ENCODE results near the gene TRIM56. TPM values are rescaled to one million over a fixed set of nuclear protein-coding genes. Genes with fewer than 3 reads are reported as not detected.

The TRIM56 gene
- total and polyA plus RNA-seq, 2 of the 13 experiments (the other 11 are each of a cell fraction or from before 2014, with no cell fraction given) = 3.2 to 7.1 TPM

GRCh38 chr7:101140746-101141382, 55.6 kb downstream of the TRIM56 start:
- TF ChIP-seq GTF2F1 (IDR thresholded peaks at IDR 0.05; ENCODE audit: low read length) (no peak), BHLHE40 (IDR thresholded peaks at IDR 0.05; ENCODE audit: low read length) (peak; percentile 19; the same call in 1 of the 2 replicates)
- ChIA-PET POLR2A (interaction anchor here (0.6 to 1.7 kb wide), 4 partner anchors 14 to 108 kb away, joined by 3 to 9 read pairs (median 4); partner anchors contain the start of gene SERPINE1), CTCF (ENCODE audit: low intra/inter-chr PET ratio, low total read pairs) (no interaction called here)
- peaks cover 23% of the 10 kb centered on the region for H3K4me1 ChIP-seq (ENCODE audit: insufficient read depth, low read length)
- 0 out of 5 replicates have a peak, but pooled peaks cover 0 to under 1% of the 10 kb centered on the region in 2 experiments for H3K27me3 ChIP-seq (ENCODE audit: control insufficient read depth in 1 of 2, insufficient read depth in 2 of 2, low read length in 2 of 2)
- no peak overlapping the region for H3K4me3 ChIP-seq (replicated peaks in 1 of 3; ENCODE audit: insufficient read depth in 1 of 3, low read depth in 2 of 3, low read length in 3 of 3)
- in situ Hi-C loops (cut with HindIII; ENCODE audit: extremely low pct_ligation_motif_present, low pct_unique_long_range_greater_than_20kb) = loop anchor here (5.0 kb wide), 2 partner anchors 51 to 151 kb away; no protein-coding TSS in a partner anchor
- no peaks in the 10 kb centered on the region for H3K79me2 ChIP-seq (ENCODE audit: insufficient read depth, low read length)
- FAIRE-seq = no peak
- intact Hi-C loops (cut with micrococcal nuclease; ENCODE audit: unreplicated experiment) = no loop called here
- H3K9me3 ChIP-seq (ENCODE audit: low read length) = no peaks in the 10 kb centered on the region
- peaks cover 3 to 13% of the 10 kb centered on the region in 2 experiments; a peak in 4 of 5 replicates for H3K36me3 ChIP-seq (replicated peaks in 1 of 2; ENCODE audit: control insufficient read depth in 1 of 2, insufficient read depth in 2 of 2, low read length in 2 of 2)
- no peak overlapping the region for H3K9ac ChIP-seq (ENCODE audit: insufficient read depth, low read depth, low read length)
- no peak for DNase-seq (ENCODE audit: low spot score)
- no peak overlapping the region for H3K27ac ChIP-seq (ENCODE audit: extremely low read length, insufficient read depth, low read length)
- ATAC-seq = no peak
- no peak overlapping the region for H2AFZ ChIP-seq (ENCODE audit: low read length)
- H4K20me1 ChIP-seq (ENCODE audit: insufficient read depth, low read length) = peaks cover 15% of the 10 kb centered on the region; the same call in 1 of the 2 replicates
- 34% methylated on average over 4 of the region's 4 CpGs for WGBS (ENCODE audit: low lambda C conversion rate)
- H3K4me2 ChIP-seq (ENCODE audit: low read depth, low read length) = no peak overlapping the region
- BruUV-seq (replicated peaks) = no TSS peak

Other genes starting within 250 kb of the TRIM56 start
- gene SLC12A9, start 232.8 kb upstream of the TRIM56 start, total RNA-seq (2016; rRNA removed; fragmentation: Illumina TruSeq; extraction: Trizol) = 5.4 and 16.6 TPM in 2 replicates
- 8.7 and 13.9 TPM in 2 replicates for gene SLC12A9, start 232.8 kb upstream of the TRIM56 start, polyA plus RNA-seq (2011; rRNA removed)
- 0.38 TPM in 1 of 2 replicates, not detected in the other for gene TRIP6, start 218.1 kb upstream of the TRIM56 start, total RNA-seq (2016; rRNA removed; fragmentation: Illumina TruSeq; extraction: Trizol)
- 0.30 and 0.34 TPM in 2 replicates for gene TRIP6, start 218.1 kb upstream of the TRIM56 start, polyA plus RNA-seq (2011; rRNA removed)
- 79.1 and 106 TPM in 2 replicates for gene SRRT, start 210.4 kb upstream of the TRIM56 start, total RNA-seq (2016; rRNA removed; fragmentation: Illumina TruSeq; extraction: Trizol)
- 26.2 and 30.4 TPM in 2 replicates for gene SRRT, start 210.4 kb upstream of the TRIM56 start, polyA plus RNA-seq (2011; rRNA removed)
- gene UFSP1, start 195.8 kb upstream of the TRIM56 start, total RNA-seq (2016; rRNA removed; fragmentation: Illumina TruSeq; extraction: Trizol) = 2.8 and 3.3 TPM in 2 replicates
- 0.65 and 1.3 TPM in 2 replicates for gene UFSP1, start 195.8 kb upstream of the TRIM56 start, polyA plus RNA-seq (2011; rRNA removed)
- 0.18 TPM in 1 of 2 replicates, not detected in the other for gene ACHE, start 189.6 kb upstream of the TRIM56 start, total RNA-seq (2016; rRNA removed; fragmentation: Illumina TruSeq; extraction: Trizol)
- 0.40 and 0.99 TPM in 2 replicates for gene ACHE, start 189.6 kb upstream of the TRIM56 start, polyA plus RNA-seq (2011; rRNA removed)
- gene MUC3A, start 135.9 kb upstream of the TRIM56 start, total RNA-seq (2016; rRNA removed; fragmentation: Illumina TruSeq; extraction: Trizol) = not detected in 2 replicates
- 0.01 and 0.07 TPM in 2 replicates for gene MUC3A, start 135.9 kb upstream of the TRIM56 start, polyA plus RNA-seq (2011; rRNA removed)
- not detected in 2 replicates for gene MUC12, start 115.9 kb upstream of the TRIM56 start, total RNA-seq (2016; rRNA removed; fragmentation: Illumina TruSeq; extraction: Trizol)
- not detected in 2 replicates for gene MUC12, start 115.9 kb upstream of the TRIM56 start, polyA plus RNA-seq (2011; rRNA removed)
- gene MUC17, start 65.4 kb upstream of the TRIM56 start, total RNA-seq (2016; rRNA removed; fragmentation: Illumina TruSeq; extraction: Trizol) = not detected in 2 replicates
- 0.01 TPM in 1 of 2 replicates, not detected in the other for gene MUC17, start 65.4 kb upstream of the TRIM56 start, polyA plus RNA-seq (2011; rRNA removed)
- gene SERPINE1, start 41.6 kb downstream of the TRIM56 start, total RNA-seq (2016; rRNA removed; fragmentation: Illumina TruSeq; extraction: Trizol) = 9.2 and 21.2 TPM in 2 replicates
- gene SERPINE1, start 41.6 kb downstream of the TRIM56 start, polyA plus RNA-seq (2011; rRNA removed) = 1,576 and 2,365 TPM in 2 replicates
- gene AP1S1, start 69.0 kb downstream of the TRIM56 start, total RNA-seq (2016; rRNA removed; fragmentation: Illumina TruSeq; extraction: Trizol) = 57.5 and 77.9 TPM in 2 replicates
- 65.2 and 68.1 TPM in 2 replicates for gene AP1S1, start 69.0 kb downstream of the TRIM56 start, polyA plus RNA-seq (2011; rRNA removed)
- gene VGF, start 80.1 kb downstream of the TRIM56 start, total RNA-seq (2016; rRNA removed; fragmentation: Illumina TruSeq; extraction: Trizol) = 0.10 and 0.46 TPM in 2 replicates
- 0.12 and 0.21 TPM in 2 replicates for gene VGF, start 80.1 kb downstream of the TRIM56 start, polyA plus RNA-seq (2011; rRNA removed)
- gene NAT16, start 94.8 kb downstream of the TRIM56 start, total RNA-seq (2016; rRNA removed; fragmentation: Illumina TruSeq; extraction: Trizol) = not detected in 2 replicates
- gene NAT16, start 94.8 kb downstream of the TRIM56 start, polyA plus RNA-seq (2011; rRNA removed) = 0.04 TPM in 1 of 2 replicates, not detected in the other
- 5.5 and 22.5 TPM in 2 replicates for gene MOGAT3, start 115.6 kb downstream of the TRIM56 start, total RNA-seq (2016; rRNA removed; fragmentation: Illumina TruSeq; extraction: Trizol)
- gene MOGAT3, start 115.6 kb downstream of the TRIM56 start, polyA plus RNA-seq (2011; rRNA removed) = 30.5 and 39.2 TPM in 2 replicates
- 22.2 and 67.4 TPM in 2 replicates for gene PLOD3, start 132.1 kb downstream of the TRIM56 start, total RNA-seq (2016; rRNA removed; fragmentation: Illumina TruSeq; extraction: Trizol)
- 65.8 and 69.0 TPM in 2 replicates for gene PLOD3, start 132.1 kb downstream of the TRIM56 start, polyA plus RNA-seq (2011; rRNA removed)
- gene ZNHIT1, start 132.7 kb downstream of the TRIM56 start, total RNA-seq (2016; rRNA removed; fragmentation: Illumina TruSeq; extraction: Trizol) = 64.5 and 66.5 TPM in 2 replicates
- gene ZNHIT1, start 132.7 kb downstream of the TRIM56 start, polyA plus RNA-seq (2011; rRNA removed) = 32.5 and 36.8 TPM in 2 replicates
- 2.2 and 7.1 TPM in 2 replicates for gene CLDN15, start 152.3 kb downstream of the TRIM56 start, total RNA-seq (2016; rRNA removed; fragmentation: Illumina TruSeq; extraction: Trizol)
- 17.8 and 20.6 TPM in 2 replicates for gene CLDN15, start 152.3 kb downstream of the TRIM56 start, polyA plus RNA-seq (2011; rRNA removed)
- gene FIS1, start 159.6 kb downstream of the TRIM56 start, total RNA-seq (2016; rRNA removed; fragmentation: Illumina TruSeq; extraction: Trizol) = 97.5 and 122 TPM in 2 replicates
- gene FIS1, start 159.6 kb downstream of the TRIM56 start, polyA plus RNA-seq (2011; rRNA removed) = 97.5 and 101 TPM in 2 replicates
- 14.5 and 16.5 TPM in 2 replicates for gene IFT22, start 236.3 kb downstream of the TRIM56 start, total RNA-seq (2016; rRNA removed; fragmentation: Illumina TruSeq; extraction: Trizol)
- gene IFT22, start 236.3 kb downstream of the TRIM56 start, polyA plus RNA-seq (2011; rRNA removed) = 7.8 and 8.9 TPM in 2 replicates